B cell (primary cell): ENCODE results near the gene ZNF326.
"Not testable (repeated sequence)": the region's sequence is repeated elsewhere in the genome, so short reads cannot be mapped to it uniquely, and the experiment has no call there.

ENCODE experiments used
- EZH2 ChIP-seq: IDR thresholded peaks from 2 replicates; pipeline ENCODE4 v1.6.1; 2012; ENCODE audit warnings: borderline replicate concordance, low read depth, mild to moderate bottlenecking, moderate library complexity, low read length; ENCODE audit not compliant: insufficient read depth, poor library complexity, severe bottlenecking
- TF ChIP-seq, protein P1 (sequence below): fragments of 200-600 bp; IDR thresholded peaks from one replicate; pipeline ENCODE4 v1.8.0; 2022; ENCODE audit warnings: antibody characterized with exemption, mild to moderate bottlenecking

DNA sequence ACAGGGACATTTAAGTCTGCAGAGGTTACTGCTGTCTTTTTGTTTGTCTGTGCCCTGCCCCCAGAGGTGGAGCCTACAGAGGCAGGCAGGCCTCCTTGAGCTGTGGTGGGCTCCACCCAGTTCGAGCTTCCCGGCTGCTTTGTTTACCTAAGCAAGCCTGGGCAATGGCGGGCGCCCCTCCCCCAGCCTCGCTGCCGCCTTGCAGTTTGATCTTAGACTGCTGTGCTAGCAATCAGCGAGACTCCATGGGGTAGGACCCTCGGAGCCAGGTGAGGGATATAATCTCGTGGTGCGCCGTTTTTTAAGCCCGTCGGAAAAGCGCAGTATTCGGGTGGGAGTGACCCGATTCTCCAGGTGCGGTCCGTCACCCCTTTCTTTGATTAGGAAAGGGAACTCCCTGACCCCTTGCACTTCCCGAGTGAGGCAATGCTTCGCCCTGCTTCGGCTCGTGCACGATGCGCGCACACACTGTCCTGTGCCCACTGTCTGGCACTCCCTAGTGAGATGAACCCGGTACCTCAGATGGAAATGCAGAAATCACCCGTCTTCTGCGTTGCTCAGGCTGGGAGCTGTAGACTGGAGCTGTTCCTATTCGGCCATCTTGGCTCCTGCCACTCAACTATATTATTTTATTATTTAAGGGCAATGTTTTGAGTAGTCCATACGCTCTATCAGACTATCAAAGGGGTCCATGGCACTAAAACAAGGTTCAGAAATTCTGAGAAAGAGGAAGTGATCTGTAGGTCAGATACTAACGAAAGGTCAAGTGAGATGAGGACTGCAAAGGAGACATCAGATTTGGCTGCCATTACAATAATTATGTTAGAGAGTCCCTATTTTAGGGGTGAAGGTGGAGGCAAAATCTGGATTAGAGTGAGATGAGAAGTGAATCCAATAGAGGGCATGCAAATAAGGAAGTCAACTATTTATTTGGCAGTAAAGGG lies 68.1 kb downstream of the ZNF326 start:
- TF ChIP-seq, protein P1, sequence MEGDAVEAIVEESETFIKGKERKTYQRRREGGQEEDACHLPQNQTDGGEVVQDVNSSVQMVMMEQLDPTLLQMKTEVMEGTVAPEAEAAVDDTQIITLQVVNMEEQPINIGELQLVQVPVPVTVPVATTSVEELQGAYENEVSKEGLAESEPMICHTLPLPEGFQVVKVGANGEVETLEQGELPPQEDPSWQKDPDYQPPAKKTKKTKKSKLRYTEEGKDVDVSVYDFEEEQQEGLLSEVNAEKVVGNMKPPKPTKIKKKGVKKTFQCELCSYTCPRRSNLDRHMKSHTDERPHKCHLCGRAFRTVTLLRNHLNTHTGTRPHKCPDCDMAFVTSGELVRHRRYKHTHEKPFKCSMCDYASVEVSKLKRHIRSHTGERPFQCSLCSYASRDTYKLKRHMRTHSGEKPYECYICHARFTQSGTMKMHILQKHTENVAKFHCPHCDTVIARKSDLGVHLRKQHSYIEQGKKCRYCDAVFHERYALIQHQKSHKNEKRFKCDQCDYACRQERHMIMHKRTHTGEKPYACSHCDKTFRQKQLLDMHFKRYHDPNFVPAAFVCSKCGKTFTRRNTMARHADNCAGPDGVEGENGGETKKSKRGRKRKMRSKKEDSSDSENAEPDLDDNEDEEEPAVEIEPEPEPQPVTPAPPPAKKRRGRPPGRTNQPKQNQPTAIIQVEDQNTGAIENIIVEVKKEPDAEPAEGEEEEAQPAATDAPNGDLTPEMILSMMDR, result not testable (repeated sequence)
- not testable (repeated sequence) for TF ChIP-seq EZH2
